Dendritic cell treated with granulocyte-macrophage colony-stimulating factor and Interleukin-4, amounts not matched to agents 40 ng/mL and 50 ng/mL, for 4 days (primary cell): ENCODE results near the gene DPP7.
"Not testable (repeated sequence)": the region's sequence is repeated elsewhere in the genome, so short reads cannot be mapped to it uniquely, and the experiment has no call there.

ENCODE experiments used
- H3K27ac Mint-ChIP-seq: one replicate; pipeline ENCODE4 v1.8.0; 2022; ENCODE audit warnings: mild to moderate bottlenecking, mixed read lengths
- H3K27me3 Mint-ChIP-seq: one replicate; pipeline ENCODE4 v1.8.0; 2022; ENCODE audit warnings: mild to moderate bottlenecking, mixed read lengths
- H3K36me3 Mint-ChIP-seq: one replicate; pipeline ENCODE4 v1.8.0; 2022; ENCODE audit warnings: low read depth, mixed read lengths
- H3K4me1 Mint-ChIP-seq: one replicate; pipeline ENCODE4 v1.8.0; 2022; ENCODE audit warnings: low read depth, mixed read lengths
- H3K4me3 Mint-ChIP-seq: one replicate; pipeline ENCODE4 v1.8.0; 2022; ENCODE audit warnings: mild to moderate bottlenecking, moderate library complexity, mixed read lengths
- H3K9me3 Mint-ChIP-seq: one replicate; pipeline ENCODE4 v1.8.0; 2022; ENCODE audit warnings: mixed read lengths
- intact Hi-C: fragments of 100-400 bp; cut with micrococcal nuclease; formaldehyde crosslinking; loops from one replicate; pipeline ENCODE4 v1.15.0; 2022

Gene DPP7

DNA sequence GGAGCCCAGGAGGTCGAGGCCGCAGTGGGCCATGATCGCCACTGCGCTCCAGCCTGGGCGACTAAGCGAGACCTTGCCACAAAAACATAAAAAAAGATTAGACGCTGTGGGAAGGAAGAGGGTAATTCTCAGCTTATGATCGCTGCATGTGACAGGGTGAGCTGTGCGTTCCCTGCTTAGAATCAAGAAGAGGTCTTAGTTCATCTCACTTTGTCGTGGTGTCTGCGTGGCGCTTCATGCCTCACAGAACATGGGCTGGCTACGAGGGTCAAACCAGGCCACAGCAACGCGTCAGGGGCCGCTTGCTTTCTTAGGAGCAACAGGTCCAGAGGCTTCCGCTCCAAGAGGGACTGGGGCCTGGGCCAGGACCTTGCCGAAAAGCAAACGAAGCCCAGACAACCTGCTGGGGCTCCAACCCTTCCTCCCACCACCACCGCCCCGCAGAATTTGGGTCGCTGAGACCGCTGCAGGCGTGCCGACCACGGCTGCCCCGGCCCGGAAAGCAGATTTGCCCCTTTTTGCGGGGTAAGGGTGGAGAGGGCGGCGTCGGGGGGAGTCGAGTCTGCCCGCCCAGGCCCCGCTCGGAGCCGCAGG, 14.4 kb upstream of the DPP7 start:
- Mint-ChIP-seq H3K27me3 (peaks cover 27% of the 10 kb centered on the region), H3K4me1 (peaks cover 28% of the 10 kb centered on the region), H3K27ac (peak overlapping the region; percentile 61), H3K4me3 (peak overlapping the region; percentile 80), H3K9me3 (no peaks in the 10 kb centered on the region), H3K36me3 (peaks cover 11% of the 10 kb centered on the region)
- intact Hi-C loops: loop anchor here (10.0 kb wide), 1 partner anchor 46 kb away; the partner anchor contains the start of genes LRRC26 and TMEM210

DNA sequence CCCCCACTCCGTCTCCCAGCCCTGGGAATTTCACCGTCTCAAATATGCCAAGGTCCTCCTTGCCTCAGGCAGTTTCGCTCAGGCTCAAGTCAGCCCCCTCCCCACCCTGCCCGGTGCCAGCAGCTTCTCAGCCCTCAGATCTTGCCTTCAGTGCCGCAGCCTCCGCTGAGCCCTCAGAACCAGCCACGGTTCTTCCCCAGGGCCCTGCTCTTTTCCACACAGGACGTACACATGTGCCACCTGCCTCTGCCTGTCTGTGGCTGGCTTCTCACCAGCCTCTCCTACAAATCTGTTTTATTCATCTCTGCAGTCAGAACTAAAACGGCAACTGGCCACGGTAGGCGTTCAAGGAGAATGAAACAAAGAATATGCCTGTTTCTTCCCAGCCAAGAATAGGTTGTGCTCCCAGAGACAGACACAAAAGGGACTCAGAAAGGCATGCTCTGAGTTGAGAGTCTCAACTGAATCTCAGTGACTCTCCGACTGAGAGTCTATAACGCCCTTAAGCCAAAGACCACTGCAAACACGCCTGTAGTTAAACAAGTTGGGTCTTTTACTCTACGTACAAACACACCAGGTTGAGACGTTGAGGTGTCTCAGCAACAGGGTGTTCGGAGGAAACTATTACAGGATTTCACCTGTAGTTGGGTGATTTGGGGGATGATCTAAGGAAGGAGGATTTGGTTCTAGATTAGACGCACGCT, 13.8 kb upstream of the DPP7 start:
- intact Hi-C loops: loop anchor here (10.0 kb wide), 1 partner anchor 46 kb away; the partner anchor contains the start of genes LRRC26 and TMEM210
- Mint-ChIP-seq H3K4me3 (peak overlapping the region; percentile 80), H3K27ac (peak overlapping the region; percentile 61), H3K9me3 (no peaks in the 10 kb centered on the region), H3K4me1 (peaks cover 28% of the 10 kb centered on the region), H3K27me3 (peaks cover 24% of the 10 kb centered on the region), H3K36me3 (peaks cover 11% of the 10 kb centered on the region)

DNA sequence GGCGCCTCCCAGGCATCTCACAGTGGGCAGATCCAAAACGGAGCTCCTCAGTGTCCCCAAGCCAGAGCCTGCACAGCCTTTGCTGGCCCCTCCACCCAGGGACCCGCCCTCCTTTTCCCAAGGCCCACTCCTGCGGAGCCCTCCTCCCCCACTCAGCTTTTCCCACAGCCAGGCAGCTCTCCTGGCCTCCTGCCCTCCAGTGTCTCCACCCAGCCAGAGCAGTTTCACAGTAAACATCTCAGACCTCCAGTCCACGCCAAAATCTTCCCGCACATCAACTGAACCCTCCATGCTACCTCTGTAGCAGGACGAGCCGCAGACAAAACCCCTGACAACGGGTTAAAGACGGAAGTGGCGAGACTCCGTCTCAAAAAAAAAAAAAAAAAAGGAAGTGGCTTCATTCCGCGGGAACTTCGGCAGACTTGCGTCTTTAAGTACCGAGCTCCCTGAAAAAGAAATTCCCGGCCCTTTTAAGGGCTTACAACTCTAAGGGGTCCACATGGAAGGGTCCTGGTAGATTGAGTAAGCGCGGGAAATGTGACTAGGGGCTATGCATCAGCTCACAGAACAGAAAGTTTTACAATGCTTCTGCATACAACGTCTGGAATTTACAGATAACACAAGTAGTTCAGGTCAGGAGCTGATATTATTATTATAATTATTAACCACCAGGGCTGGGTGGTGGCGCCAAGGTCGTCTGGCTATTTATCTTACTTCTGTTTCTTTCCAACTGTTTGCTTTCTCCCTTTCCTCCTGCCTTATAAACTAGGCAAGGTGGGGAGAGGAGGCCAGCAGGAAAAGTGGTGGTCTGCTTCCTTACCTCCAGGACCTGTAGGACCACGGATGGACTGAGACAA, 13.0 kb upstream of the DPP7 start:
- Mint-ChIP-seq H3K27ac (peak overlapping the region; percentile 85), H3K27me3 (peaks cover 18% of the 10 kb centered on the region), H3K4me3 (peak overlapping the region; percentile 85), H3K36me3 (peaks cover 11% of the 10 kb centered on the region), H3K4me1 (peaks cover 28% of the 10 kb centered on the region), H3K9me3 (no peaks in the 10 kb centered on the region)
- intact Hi-C loops: loop anchor here (10.0 kb wide), 1 partner anchor 47 kb away; the partner anchor contains the start of genes LRRC26 and TMEM210

DNA sequence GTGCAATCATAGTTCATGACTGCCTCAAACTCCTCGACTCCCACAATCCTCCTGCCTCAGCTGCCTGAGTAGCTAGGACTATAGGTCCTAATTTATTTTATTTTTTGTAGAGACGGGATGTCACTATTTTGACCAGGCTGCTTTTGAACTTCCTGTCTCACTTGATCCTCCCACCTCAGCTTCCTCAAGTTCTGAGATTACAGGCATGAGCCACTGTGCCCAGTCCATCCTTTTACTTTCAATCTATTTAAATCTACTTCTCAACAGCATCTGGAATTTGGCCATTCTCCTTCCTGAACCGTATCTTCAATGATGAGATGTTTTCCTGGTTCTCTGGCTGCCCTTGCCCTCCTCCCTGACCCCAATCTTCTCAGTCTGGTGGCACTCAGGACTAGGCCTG, 12.3 kb upstream of the DPP7 start:
- Mint-ChIP-seq H3K27me3 (peaks cover 14% of the 10 kb centered on the region), H3K27ac (peak overlapping the region; percentile 85), H3K9me3 (no peaks in the 10 kb centered on the region), H3K4me1 (peaks cover 33% of the 10 kb centered on the region), H3K36me3 (peaks cover 11% of the 10 kb centered on the region), H3K4me3 (peak overlapping the region; percentile 85)
- intact Hi-C loops: loop anchor here (10.0 kb wide), 1 partner anchor 48 kb away; the partner anchor contains the start of genes LRRC26 and TMEM210

DNA sequence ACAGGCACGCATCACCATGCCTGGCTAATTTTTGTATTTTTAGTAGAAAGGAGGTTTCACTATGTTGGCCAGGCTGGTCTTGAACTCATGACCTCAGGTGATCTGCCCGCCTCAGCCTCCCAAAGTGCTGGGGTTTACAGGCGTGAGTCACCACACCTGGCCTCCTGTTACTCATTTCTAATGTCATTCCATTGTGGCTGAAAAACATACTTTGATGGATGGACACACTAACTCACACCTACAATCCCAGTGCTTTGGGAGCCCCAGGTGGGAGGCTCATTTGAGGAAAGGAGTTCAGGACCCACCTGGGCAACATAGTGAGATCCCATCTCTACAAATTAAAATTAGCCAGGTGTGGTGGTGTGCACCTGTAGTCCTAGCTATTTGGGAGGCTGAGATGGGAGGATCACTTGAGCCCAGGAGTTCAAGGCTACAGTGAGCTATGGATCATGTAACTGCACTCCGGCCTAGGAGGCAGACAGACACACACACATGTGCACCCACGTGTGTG, 9.5 kb upstream of the DPP7 start:
- H3K36me3 Mint-ChIP-seq, H3K27me3 Mint-ChIP-seq, H3K9me3 Mint-ChIP-seq, H3K27ac Mint-ChIP-seq, H3K4me3 Mint-ChIP-seq: not testable (repeated sequence)
- intact Hi-C loops: loop anchor here (10.0 kb wide), 1 partner anchor 51 kb away; the partner anchor contains the start of genes LRRC26 and TMEM210
- H3K4me1 Mint-ChIP-seq: peaks cover 28% of the 10 kb centered on the region

DNA sequence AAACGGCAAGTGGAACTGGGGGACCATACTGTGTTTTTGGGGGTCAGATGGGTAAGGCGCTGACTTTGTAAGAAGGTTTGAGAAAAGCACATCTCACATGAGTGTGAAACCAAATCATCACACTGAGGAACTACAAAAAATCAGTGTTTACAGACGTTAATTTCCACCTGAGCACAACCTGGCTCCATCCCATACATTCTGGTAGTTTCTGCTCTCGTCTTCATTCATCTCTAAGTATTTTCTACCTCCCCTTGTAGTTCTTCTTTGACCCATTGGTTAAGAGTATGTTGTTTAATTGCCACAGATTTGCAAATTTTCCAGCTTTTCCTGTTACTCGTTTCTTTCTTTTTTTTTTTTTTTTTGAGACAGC, 8.9 kb upstream of the DPP7 start:
- Mint-ChIP-seq H3K27me3 (peaks cover 5% of the 10 kb centered on the region), H3K4me1 (peaks cover 23% of the 10 kb centered on the region), H3K27ac (no peak overlapping the region), H3K4me3 (no peak overlapping the region), H3K9me3 (no peaks in the 10 kb centered on the region), H3K36me3 (peaks cover 6% of the 10 kb centered on the region)
- intact Hi-C loops: loop anchor here (10.0 kb wide), 1 partner anchor 51 kb away; the partner anchor contains the start of genes LRRC26 and TMEM210

DNA sequence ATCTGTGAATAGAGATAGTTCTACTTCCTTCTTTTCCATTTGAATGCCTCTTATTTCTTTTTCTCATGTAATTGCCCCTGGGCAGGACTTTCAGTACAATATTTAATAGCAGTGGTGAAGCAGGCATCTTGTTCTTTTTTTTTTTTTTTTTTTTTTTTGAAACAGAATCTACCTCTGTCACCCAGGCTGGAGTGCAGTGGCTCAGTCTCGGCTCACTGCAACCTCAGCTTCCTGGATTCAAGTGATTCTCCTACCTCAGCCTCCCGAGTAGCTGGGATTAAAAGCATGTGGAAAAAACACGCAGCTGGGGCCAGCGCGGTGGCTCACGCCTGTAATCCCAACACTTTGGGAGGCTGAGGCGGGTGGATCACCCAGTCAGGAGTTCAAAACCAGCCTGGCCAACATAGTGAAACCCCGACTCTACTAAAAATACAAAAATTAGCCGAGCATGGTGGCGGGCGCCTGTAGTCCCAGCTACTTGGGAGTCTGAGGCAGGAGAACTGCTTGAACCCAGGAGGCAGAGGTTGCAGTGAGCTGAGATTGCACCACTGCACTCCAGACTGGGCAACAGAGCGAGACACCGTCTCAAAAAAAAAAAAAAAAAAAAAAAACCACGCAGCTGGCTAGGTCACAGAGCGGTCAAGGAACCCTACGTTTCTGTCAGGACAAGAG, 8.4 kb upstream of the DPP7 start:
- H3K27ac Mint-ChIP-seq, H3K4me3 Mint-ChIP-seq, H3K27me3 Mint-ChIP-seq, H3K9me3 Mint-ChIP-seq, H3K36me3 Mint-ChIP-seq: not testable (repeated sequence)
- peaks cover 18% of the 10 kb centered on the region for H3K4me1 Mint-ChIP-seq
- intact Hi-C loops: loop anchor here (10.0 kb wide), 1 partner anchor 52 kb away; the partner anchor contains the start of genes LRRC26 and TMEM210

DNA sequence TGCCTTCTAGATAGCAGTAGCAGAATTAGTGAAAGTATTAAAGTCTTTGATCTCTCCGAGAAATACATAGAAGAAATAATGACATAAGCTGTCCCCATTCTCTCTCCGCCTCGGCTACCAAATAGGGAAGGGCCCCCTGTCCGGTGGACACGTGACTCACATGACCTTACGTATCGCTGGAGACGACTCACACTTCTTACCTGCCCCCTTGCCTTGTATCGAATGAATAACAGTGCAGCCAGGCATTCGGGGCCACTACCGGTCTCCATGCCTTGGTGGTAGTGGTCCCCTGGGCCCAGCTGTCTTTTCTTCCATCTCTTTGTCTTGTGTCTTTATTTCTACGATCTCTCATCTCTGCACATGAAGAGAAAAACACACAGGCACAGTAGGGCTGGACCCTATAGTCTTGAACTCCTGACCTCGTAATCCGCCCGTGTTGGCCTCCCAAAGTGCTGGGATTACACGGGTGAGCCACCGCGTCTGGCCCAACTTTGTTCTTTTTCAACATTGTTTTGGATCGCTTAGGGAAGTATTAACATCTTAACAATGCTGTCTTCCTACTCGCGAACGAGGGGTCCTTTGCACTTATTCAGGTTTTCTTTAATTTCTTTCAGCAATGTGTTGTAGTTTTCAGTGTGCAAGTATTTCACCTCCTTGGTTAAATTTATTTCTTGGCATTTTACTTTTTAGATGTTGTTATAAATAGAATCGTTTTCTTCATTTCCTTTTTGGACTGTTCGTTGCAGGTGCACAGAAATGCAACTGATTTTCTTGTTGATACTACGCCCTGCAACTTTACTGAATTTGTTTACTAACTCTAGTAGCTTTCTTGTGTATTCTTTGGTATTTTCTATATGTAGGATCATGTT, 7.6 kb upstream of the DPP7 start:
- H3K27me3 Mint-ChIP-seq, H3K4me3 Mint-ChIP-seq, H3K27ac Mint-ChIP-seq, H3K9me3 Mint-ChIP-seq, H3K36me3 Mint-ChIP-seq: not testable (repeated sequence)
- H3K4me1 Mint-ChIP-seq: peaks cover 13% of the 10 kb centered on the region
- intact Hi-C loops: loop anchor here (10.0 kb wide), 1 partner anchor 53 kb away; the partner anchor contains the start of genes LRRC26 and TMEM210

DNA sequence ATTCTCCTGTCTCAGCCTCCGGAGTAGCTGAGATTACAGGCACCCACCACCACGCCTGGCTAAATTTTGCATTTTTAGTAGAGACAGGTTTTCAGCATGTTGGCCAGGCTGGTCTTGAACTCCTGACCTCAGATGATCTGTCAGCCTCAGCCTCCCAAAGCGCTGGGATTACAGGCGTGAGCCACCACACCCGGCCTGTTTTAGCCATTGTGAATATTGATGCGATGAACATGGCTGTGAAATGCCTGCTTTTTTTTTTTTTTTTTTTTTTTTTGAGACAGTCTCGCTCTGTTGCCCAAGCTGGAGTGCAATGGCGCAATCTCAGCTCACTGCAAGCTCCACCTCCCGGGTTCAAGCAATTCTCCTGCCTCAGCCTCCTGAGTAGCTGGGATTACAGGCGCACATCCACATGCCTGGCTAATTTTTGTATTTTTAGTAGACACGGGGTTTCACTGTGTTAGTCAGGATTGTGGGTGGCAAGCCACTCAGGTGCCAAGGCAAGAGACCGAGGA, 3.6 kb upstream of the DPP7 start:
- intact Hi-C loops: loop anchor here (2.0 kb wide), 1 partner anchor 109 kb away; the partner anchor contains the start of gene RNF224
- peaks cover 19% of the 10 kb centered on the region for H3K4me1 Mint-ChIP-seq
- peaks cover 19% of the 10 kb centered on the region for H3K27me3 Mint-ChIP-seq
- H3K4me3 Mint-ChIP-seq, H3K9me3 Mint-ChIP-seq, H3K27ac Mint-ChIP-seq, H3K36me3 Mint-ChIP-seq: not testable (repeated sequence)

DNA sequence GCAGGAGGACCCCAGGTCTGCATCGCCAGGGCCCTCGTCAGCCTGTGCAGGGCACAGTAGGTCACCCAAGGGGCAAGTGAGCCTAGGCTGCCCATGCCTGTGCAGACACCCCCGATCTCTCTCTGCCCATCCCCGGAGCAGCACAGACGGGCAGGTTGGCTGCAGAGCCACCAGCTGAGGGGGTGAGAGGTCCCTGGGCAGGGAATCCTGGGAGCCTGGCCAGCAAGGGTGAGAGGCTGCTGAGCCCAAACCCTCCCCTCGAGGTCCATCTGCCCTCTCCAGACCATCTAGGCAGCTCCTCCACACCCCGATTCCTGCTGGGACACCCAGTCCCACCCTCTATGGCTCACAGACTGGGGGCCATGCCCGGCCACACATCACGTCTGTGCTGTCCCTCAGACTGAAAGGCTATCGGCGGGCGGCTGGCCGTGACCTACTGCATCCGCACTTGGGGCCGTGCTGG, 2.8 kb upstream of the DPP7 start:
- Mint-ChIP-seq H3K27ac (no peak overlapping the region), H3K4me3 (no peak overlapping the region), H3K36me3 (no peaks in the 10 kb centered on the region), H3K4me1 (peaks cover 24% of the 10 kb centered on the region), H3K9me3 (no peaks in the 10 kb centered on the region), H3K27me3 (peaks cover 19% of the 10 kb centered on the region)
- intact Hi-C loops: no loop called here

DNA sequence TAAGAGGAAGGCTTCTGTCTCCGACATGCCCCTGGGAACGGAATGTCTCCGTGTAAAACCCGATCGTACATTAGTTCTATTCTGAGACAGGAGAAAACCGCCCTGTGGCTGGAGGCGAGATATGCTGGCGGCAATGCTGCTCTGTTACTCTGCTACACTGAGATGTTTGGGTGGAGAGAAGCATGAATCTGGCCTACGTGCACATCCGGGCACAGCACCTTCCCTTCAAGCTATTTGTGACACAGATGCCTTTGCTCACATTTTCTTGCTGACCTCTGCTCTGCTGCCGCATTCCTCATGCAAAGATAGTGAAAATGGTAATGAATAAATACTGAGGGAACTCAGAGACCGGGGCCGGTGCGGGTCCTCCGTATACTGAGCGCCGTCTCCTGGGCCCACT, 2.2 kb upstream of the DPP7 start:
- H3K27me3 Mint-ChIP-seq: peaks cover 19% of the 10 kb centered on the region
- H3K4me3 Mint-ChIP-seq: no peak overlapping the region
- peaks cover 19% of the 10 kb centered on the region for H3K4me1 Mint-ChIP-seq
- H3K36me3 Mint-ChIP-seq: no peaks in the 10 kb centered on the region
- no peaks in the 10 kb centered on the region for H3K9me3 Mint-ChIP-seq
- intact Hi-C loops: no loop called here
- H3K27ac Mint-ChIP-seq: no peak overlapping the region

DNA sequence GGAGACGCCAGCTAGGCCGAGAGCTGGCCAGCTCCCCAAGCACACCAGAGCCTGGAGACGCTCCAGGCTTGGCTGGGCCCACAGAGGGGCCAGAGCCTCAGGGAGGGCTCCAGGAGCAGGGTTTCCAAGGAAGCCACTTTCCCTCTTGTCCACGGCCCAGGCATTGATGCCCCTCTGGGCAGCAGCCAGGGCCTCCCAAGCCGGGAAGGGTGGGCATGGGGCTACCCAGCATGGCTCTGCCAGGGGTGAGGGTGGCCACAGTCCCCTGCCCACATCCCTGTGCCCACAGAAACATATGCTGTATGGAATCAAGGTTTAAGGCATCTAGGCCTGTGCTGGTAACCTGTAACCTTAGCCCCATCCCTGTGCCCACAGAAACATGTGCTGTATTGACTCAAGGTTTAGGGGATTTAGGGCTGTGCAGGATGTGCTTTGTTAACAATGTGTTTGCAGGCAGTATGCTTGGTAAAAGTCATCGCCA, 1.5 kb upstream of the DPP7 start:
- H3K4me3 Mint-ChIP-seq: no peak overlapping the region
- no peaks in the 10 kb centered on the region for H3K36me3 Mint-ChIP-seq
- peaks cover 19% of the 10 kb centered on the region for H3K27me3 Mint-ChIP-seq
- H3K27ac Mint-ChIP-seq: no peak overlapping the region
- no peaks in the 10 kb centered on the region for H3K9me3 Mint-ChIP-seq
- H3K4me1 Mint-ChIP-seq: peaks cover 19% of the 10 kb centered on the region
- intact Hi-C loops: no loop called here
